H1 (cell line): ENCODE results near the gene TXNDC11.

ENCODE experiments used
- CHD2 ChIP-seq: IDR thresholded peaks from 2 replicates; pipeline ENCODE4 v1.6.1; 2012; ENCODE audit warnings: low read length, improper control_type of control experiment
- CTCF ChIP-seq, 3 experiments: IDR thresholded peaks; 1 replicate in 2 of 3; 2 replicates in 1 of 3; pipeline versions ENCODE4 v1.5.1 to v1.6.1; 2011; ENCODE audit warnings: low read length in 3 of 3, mild to moderate bottlenecking in 3 of 3, inconsistent platforms in 2 of 3, low read depth in 1 of 3, moderate library complexity in 1 of 3; ENCODE audit not compliant: insufficient read depth in 1 of 3; ENCODE audit errors: control extremely low read depth in 1 of 3
- EZH2 ChIP-seq: fragments of 200-600 bp; sonication (generic); IDR thresholded peaks from 2 replicates; pipeline ENCODE4 v1.7.1; 2012; ENCODE audit warnings: low read depth, mild to moderate bottlenecking, moderate library complexity, low read length, inconsistent platforms; ENCODE audit not compliant: severe bottlenecking
- KDM1A ChIP-seq: fragments of 200-600, 300-600 bp; sonication (generic); IDR thresholded peaks from 2 replicates; pipeline ENCODE4 v1.7.1; 2016; ENCODE audit warnings: mild to moderate bottlenecking, low read length, borderline replicate concordance
- POLR2A ChIP-seq, 2 experiments: IDR thresholded peaks; 1 replicate in 1 of 2; 2 replicates in 1 of 2; pipeline ENCODE4 v1.6.1; 2011; ENCODE audit warnings: low read depth in 2 of 2, low read length in 2 of 2, mild to moderate bottlenecking in 2 of 2; ENCODE audit errors: control extremely low read depth in 1 of 2
- RAD21 ChIP-seq, 2 experiments: IDR thresholded peaks in 1 of 2; conservative IDR thresholded peaks in 1 of 2; 2 replicates each; pipeline ENCODE4 v1.6.1; 2011; ENCODE audit warnings: low read depth in 2 of 2, low read length in 2 of 2, improper control_type of control experiment in 1 of 2, inconsistent platforms in 1 of 2, mild to moderate bottlenecking in 1 of 2, moderate library complexity in 1 of 2
- RXRA ChIP-seq: IDR thresholded peaks from 2 replicates; pipeline ENCODE4 v1.6.1; 2011; ENCODE audit warnings: low read depth, mild to moderate bottlenecking, low read length, moderate library complexity; ENCODE audit not compliant: insufficient read depth
- TAF1 ChIP-seq: IDR thresholded peaks from 2 replicates; pipeline ENCODE4 v1.6.1; 2011; ENCODE audit warnings: mild to moderate bottlenecking, low read depth, low read length

GRCh38 chr16:11725457-11725856 is 17.2 kb downstream of the TXNDC11 start:
- TF ChIP-seq TAF1 (no peak), CTCF (IDR thresholded peaks at IDR 0.05; ENCODE audit: control extremely low read depth in 1 of 3, insufficient read depth in 1 of 3, low read depth in 1 of 3, low read length in 3 of 3) (no peak), POLR2A (IDR thresholded peaks at IDR 0.05; ENCODE audit: control extremely low read depth in 1 of 2, low read depth in 2 of 2, low read length in 2 of 2) (no peak), KDM1A (no peak), EZH2 (no peak), RAD21 (IDR thresholded peaks at IDR 0.05 in 1 of 2, conservative IDR thresholded peaks at IDR 0.05 in 1 of 2; ENCODE audit: low read depth in 2 of 2, low read length in 2 of 2) (no peak), CHD2 (no peak), RXRA (no peak)
